Lower leg skin (tissue), 3 donors: ENCODE results near the gene GCSAML.

Source experiments
- POLR2A ChIP-seq, 2 donors: fragments of 450-650 bp; IDR thresholded peaks; one replicate each; pipeline ENCODE4 v1.6.1; 2016 to 2017; ENCODE audit warnings: antibody characterized with exemption in 2 of 2, mild to moderate bottlenecking in 1 of 2, moderate library complexity in 1 of 2
- TF ChIP-seq, protein P1 (sequence below), 3 donors: fragments of 450-650 bp; IDR thresholded peaks; one replicate each; pipeline ENCODE4 v1.5.1; 2016; ENCODE audit warnings: antibody characterized with exemption in 3 of 3, mild to moderate bottlenecking in 3 of 3, moderate library complexity in 2 of 3

DNA sequence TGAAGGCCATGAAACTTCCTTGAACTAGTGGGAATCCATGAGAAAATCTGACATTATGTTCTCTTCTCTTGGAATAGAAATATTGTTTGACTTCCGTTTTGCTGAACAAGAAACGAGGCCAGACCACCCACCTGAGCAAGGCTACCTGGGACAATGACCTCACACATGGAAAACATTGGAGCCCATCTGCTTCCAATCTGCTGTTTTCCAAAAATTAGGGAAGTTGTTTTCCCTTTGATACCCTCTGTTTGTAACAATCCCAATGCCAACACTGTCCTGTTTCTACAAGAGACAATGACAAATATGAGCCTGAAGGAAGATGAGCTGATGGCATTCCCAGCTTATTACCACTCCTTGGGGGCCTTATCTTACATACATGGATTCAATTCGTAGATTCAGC, 42.1 kb upstream of the GCSAML start:
- no peak for TF ChIP-seq POLR2A (IDR thresholded peaks at IDR 0.05)
- TF ChIP-seq, protein P1, sequence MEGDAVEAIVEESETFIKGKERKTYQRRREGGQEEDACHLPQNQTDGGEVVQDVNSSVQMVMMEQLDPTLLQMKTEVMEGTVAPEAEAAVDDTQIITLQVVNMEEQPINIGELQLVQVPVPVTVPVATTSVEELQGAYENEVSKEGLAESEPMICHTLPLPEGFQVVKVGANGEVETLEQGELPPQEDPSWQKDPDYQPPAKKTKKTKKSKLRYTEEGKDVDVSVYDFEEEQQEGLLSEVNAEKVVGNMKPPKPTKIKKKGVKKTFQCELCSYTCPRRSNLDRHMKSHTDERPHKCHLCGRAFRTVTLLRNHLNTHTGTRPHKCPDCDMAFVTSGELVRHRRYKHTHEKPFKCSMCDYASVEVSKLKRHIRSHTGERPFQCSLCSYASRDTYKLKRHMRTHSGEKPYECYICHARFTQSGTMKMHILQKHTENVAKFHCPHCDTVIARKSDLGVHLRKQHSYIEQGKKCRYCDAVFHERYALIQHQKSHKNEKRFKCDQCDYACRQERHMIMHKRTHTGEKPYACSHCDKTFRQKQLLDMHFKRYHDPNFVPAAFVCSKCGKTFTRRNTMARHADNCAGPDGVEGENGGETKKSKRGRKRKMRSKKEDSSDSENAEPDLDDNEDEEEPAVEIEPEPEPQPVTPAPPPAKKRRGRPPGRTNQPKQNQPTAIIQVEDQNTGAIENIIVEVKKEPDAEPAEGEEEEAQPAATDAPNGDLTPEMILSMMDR (IDR thresholded peaks at IDR 0.05) = no peak
